Measurements from ENCODE around the gene ALKBH6.

ALKBH6 gene

DNA sequence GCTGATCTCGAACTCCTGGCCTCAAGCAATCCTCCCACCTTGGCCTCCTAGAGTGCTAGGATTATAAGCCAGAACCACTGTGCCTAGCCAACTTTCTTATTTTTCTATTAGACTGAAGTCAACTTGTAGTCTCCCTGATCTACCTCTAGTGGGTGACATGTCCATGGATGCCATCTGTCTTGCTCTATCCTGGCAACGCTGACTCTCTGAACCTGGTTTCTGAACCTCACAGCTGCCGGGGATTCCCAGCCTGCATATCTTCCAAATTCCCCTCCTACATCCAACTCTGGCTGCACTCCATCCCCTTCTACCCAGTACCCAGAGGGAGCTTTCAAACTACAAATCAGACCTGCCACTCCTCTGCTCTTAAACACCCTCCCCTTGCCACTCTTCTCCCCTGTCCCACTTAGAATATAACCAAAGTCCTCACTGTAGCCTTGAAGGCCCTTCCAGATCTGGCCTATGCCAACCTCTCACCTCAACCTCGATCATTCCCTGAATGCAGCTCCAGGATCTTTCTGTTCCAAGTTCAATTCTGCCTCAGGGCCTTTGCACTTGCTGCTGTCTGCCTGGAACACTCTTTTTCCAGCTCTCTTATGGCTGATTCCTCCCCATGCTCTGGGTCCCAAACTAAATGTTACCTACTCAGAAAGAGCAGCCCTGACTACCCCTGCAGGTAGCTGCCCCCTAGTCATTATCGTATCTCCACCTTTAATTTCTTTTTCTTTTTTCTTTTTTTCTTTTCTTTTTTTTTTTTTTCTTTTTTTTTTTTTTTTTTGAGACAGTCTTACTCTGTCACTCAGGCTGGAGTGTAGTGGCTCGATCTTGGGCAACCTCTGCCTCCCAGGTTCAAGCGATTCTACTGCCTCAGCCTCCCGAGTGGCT lies 16.5 kb upstream of the ALKBH6 start:
- DNase-seq (ENCODE audit: low spot score): no peak

DNA sequence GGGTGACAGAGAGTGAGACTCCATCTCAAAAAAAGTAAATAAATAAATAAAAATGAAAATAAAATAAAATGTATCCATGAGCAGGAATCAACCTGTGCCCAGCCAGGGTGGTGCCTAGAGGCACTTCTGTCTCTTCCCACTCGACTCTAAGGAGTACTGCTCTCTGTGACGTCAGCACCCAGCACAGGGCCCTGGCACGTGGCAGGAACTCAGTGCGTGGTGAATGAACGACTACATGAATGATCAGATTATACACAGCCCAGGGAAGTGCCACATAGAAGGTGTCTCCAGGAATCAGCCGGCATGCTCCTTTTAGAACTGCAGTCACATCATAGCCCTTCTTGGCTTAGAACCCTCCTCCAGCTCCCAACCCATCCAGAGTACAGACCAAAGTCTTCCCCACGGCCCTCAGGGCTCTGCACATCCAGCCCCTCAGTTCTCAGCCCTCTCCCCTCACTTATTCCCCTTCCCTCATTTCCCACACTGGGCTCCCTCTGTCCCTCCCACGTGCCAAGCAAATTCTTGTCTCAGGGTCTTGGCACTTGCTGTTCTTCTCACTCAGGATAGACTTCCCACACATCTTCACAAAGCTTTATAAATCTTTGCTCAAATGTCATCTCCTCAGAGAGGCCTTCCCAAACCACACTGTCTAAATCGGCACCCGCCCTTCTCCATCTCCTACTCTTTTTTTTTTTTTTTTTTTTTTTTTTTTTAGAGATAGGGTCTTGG lies 14.5 kb upstream of the ALKBH6 start:
- DNase-seq (ENCODE audit: low spot score): peak; percentile 79

DNA sequence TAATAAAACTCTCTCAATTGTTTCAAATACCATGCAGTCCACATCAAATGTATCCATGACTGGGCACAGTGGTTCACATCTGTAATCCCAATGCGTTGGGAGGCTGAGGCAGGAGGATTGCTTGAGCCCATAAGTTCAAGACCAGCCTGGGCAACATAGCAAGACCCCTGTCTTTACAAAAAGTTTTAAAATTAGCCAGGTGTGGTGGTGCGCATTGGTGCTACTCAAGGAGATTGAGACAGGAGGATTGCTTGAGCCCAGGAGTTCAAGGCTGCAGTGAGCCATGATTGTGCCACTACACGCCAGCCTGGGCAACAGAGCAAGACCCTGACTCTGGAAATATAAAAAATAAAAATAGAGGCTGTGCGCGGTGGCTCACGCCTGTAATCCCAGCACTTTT lies 13.7 kb upstream of the ALKBH6 start:
- DNase-seq (ENCODE audit: low spot score): no peak

DNA sequence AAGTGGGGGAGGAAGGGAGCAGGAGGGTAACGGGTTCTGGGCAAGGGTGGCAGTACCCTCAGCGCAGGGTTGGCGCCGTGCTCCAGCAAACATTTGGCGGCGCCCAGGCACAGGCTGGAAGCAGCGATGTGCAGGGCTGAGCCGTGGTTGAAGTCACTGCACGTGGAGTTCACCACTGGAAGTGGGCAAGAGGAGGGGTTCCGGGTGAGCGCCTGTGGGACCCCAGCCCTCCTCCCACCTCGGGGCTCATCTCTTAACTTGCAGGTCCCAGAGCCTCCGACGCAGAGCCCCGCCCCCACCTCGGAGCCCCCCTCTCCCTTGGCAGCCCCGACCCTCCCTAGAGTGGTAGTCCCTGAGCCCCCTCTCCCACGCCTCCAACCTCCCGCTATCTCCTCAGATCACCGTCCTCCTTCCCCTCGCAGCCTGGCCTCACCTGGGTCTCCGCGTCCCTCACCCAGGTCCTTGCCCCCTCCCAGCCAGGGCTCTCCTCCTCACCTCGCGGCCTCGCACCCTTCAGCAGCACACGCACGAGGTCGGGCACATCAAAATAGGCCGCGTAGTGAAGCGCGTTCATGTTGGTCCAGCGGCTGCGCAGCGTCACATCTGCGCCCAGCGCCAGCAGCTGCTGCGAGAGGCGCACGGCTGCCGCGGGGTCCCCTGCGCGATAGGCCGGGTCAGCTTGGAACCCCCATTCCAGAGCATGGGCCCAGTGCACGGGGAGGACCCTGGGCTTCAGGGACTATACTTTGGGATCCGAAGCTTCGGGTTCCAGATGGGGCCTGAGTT lies 12.3 kb upstream of the ALKBH6 start:
- DNase-seq (ENCODE audit: low spot score): no peak

DNA sequence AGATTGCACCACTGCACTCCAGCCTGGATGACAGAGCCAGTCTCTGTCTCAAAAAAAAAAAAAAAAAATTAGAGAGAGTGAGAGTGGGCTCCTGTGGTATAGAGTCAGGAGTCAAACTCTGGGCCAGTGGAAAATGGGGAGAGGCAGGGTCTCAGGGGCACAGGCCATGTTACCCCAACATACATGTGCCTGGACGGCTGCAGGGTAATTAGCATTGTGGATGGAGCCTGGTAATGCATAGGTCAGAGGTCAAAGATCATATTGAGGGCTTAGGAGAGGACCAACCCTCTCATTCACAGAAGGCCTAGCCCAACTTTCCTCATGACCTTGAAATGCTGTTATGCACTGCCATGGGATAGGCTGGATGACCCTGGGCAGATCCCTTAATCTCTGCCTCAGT lies 11.5 kb upstream of the ALKBH6 start:
- no peak for DNase-seq (ENCODE audit: low spot score)

DNA sequence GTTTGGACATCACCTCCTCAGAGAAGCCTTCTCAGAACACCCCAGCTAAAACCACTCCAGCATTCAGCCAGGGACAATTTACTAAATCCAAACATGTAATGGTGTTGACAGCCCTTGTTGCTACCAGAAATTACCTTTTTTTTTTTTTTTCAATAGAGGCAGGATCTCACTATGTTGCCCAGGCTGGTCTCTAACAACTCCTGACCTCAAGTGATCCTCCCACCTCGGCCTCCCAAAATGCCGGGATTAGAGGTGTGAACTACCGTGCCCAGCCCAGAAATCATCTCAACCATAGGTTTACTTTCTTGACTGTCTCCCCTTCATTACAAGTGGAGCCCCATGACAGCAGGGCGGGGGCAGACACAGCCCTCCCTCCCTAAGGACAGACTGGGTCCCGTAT lies 9.4 kb upstream of the ALKBH6 start:
- no peak for DNase-seq (ENCODE audit: low spot score)

DNA sequence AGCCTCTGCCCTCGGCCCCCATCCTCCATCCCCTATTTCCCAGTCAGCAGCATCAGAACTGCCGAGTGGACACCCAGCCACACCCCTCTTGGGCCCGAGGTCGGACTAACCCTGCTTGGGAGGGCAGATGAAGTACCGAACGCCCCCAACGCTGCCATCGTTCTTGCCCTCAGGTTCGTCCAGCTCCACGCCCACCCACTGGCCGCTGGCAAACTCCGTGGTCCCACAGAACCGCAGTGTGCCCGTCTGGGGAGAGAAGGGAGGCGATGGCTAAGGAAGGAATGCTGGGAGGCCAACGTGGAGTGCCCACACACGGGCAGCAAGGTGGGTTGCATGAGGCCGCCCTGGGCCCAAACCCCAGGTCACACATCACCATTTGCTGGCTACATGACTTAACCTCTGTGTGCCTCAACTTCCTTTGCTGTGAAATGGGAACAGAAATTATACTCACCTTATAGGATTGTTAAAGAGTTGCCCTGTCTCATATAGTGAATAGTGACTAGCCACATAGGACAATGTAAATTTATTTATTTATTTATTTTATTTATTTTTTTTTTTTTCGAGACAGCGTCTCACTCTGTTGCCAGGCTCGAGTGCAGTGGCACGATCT lies 5.2 kb upstream of the ALKBH6 start:
- DNase-seq (ENCODE audit: low spot score): no peak

DNA sequence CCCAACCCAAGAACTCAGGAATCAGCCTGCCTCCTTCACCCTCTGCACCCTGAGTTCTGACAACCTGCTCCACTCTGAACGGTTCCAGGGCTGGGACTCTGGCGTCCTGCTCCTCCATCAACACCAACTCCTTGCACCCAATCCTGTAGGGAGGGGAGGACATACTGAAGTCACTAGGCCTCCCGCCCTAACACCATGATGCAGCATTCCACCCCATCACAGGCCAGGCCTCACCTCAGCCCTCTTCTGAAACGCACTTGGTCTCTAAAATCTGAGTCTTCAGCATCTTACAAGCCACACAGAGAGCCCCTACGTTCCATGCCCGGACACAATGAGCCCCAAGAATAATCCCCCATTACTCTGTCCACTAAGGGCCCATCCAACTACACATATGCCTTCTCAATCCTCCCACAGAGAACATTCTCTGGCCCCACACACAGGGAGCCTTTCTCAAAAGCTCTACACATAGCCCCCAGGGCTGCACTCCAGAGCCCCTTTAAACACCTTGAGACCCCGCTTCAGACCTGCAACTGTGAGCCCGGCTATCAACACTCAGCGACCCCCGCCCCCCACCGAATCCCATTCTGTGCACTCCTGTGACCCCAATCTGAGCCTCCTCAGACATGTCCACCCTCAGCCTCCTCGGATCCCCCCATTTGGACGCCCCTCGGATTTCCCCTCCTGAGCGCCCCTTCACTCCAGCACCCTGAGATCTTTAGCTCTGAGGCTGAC lies 567 bp downstream of the ALKBH6 start:
- no peak for DNase-seq (ENCODE audit: low spot score)

DNA sequence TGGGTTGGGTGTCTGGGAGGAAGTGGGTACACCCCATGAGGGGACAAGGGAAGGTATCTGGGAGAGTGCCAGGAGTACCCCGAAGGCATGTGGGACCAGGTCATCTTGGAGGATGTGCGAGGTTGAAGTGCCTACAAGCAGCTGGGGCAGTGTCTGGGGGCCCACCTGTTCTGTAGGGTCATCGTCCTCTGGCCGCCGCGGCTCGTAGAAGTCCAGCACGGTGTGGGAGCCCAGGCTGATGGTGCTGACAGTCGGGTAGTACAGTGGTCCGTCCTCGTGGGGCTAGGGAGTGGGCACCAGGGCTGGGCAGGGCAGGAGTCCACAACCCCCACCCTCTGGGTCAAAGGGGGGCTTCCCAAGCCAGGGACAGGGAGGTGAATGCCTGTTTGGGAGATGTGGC lies 3.6 kb downstream of the ALKBH6 start:
- DNase-seq (ENCODE audit: low spot score): no peak

DNA sequence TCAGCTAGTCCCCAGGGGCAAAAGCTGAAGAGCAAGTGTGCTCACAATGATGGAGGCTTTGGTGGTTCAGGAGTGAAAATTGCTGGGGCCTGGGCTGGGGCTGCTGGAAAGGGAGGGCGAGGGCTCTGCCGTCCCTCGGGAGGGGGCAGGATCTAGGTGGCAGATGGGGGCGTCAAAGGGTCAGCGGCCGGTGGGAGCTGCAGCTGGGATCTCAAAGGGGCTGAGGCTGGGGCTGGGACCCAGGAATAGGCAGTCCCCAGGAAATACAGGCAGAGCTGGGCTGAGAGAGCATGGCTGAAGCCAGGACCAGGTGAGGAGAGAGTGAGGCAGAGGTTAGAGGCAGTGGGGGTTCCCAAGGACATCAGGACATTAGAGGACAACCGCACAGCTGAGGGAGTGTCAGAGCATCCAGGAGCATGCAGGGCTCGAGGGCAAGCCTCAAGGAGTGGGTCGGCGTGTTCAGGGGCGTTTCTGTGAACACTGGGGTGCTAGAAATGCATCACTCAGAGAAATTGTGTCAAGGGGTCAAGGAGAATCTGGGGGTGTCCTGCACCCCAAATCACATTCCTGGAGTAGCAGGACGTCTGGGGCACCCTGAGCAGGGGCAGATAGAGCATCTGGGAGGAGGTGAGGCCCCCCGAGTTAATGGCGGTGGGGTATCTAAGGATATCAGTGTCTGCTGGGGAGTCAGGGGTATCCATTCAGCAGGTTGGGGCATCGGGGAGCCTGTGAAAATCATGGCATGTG lies 4.2 kb downstream of the ALKBH6 start:
- no peak for DNase-seq (ENCODE audit: low spot score)

DNA sequence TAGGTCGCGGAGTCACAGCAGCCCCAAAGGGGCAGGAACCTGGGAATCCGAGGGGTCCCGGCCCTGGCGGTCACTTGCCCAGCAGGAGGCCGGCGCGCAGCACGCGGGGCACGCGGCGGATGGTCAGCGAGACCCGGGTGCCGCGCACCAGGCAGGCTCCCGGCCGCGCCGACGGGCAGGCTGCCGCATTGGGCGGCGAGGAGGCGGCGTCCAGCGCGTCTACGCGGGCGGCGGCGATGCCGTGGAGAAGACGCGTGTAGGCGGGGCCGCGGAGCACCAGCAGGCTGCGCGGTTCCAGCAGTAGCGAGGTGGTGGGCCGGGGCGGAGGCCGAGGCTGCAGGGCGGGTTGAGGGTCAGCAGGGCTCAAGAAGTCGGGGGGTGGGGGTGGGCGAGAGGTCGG lies 4.8 kb downstream of the ALKBH6 start:
- no peak for DNase-seq (ENCODE audit: low spot score)

DNA sequence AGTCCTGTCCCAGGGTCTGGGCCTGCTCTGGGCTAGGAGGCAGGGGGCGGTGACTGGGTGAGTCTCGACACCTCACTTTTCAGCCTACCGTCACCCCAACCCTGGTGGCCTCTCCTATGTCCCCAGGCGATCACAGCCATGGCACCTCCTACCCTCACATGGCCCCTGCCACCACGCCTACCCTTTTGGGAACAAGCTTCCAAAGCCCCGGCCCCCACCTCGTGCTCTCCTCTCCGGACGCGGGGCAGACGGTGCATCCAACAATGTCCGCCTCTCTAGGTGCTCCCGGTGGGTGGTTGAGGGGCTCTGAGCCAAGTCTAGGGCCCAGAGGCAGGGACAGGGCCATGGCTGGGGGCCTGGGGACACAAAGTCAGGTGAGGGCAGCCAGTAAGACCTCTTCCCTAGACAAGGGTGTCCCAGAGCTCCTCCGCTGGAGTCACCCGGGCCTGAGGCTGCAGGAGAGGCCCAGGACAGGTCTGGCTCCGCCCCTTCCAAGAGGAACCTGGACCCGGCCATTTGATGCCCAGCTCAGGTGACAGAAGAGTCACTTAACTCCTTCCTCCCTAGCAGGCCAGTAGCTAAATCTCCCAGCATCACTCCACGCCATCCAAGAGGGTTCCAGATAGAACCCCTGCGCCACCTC lies 5.6 kb downstream of the ALKBH6 start, which contains the start of gene SYNE4:
Gene SYNE4 (minus strand): TSS at position 478 of the 643 bp plus-strand sequence. CDS start 132 bp downstream, at position 346.
- DNase-seq (ENCODE audit: low spot score): no peak

DNA sequence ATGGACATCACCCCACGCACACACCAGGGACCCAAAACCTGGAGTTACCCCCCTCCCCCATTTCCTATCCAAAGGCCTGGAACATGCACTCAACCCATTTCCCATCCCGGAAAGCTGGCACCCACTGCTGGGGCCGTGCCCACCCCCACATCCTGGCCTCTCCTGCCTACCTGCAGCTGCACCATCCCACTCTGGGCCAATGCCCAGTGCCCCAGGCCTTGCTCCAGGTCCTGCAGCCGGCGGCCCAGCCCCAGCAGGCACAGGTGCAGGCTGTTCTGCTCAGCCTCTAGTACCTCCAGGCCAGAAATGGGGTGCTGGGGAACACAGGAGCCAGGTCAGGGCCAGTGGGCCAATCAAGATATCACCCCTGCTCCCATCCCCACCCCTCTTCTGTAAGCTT lies 7.1 kb downstream of the ALKBH6 start:
- DNase-seq (ENCODE audit: low spot score): no peak

DNA sequence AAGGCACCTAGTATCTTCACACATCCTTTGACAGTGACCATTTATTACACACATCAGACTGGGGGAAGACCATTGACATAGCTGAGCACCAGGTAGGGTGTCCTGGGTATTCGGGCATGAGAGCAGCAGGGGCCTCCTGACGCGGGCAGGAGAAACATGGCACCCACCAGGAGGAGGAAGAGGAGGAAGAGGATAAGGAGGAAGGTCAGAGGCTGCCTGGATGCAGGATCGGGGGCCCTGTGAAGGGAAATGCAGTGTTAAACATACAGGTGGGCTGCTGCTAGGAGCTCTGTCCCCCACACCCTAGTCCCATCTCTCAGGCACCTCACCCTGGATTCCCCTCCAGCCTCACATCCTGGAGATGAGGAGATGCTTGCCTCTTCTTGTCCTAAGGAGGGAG lies 10.7 kb downstream of the ALKBH6 start:
- DNase-seq (ENCODE audit: low spot score): no peak

DNA sequence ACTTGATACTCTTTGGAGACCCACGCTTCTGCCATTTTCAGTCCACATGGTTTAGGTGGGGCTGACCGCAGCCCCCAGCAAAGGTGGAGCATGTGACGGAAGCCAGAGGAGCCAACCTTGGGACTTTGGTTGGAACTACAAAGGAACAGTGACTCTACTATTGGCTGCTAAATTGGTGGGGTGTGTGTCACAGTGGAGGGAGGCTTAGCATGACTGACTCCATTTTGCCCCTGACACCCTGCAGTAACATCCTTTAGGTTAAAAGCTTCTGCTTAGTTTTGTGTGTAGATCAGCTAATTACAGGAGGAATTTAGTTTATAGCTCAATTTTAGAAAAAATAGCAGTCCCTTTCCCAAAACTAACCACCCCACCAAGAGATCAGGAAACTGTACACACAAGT lies 12.4 kb downstream of the ALKBH6 start:
- DNase-seq (ENCODE audit: low spot score): no peak

DNA sequence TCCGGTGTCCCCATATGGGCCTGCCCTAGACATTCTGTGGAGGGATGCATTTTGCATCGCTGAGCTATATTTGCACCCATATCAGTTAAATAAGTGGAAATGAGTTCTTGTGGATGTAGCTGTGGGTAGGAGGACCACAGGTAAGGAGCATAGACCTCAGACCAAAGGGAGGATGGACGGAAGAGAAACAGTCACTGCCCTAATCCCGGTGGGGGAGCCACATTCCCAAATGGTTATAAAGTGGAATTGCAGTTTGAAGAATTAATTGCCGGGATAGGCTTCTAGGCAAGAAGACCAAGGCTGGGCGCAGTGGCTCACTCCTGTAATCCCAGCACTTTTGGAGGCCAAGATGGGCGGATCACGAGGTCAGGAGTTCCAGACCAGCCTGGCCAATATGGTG lies 17.2 kb downstream of the ALKBH6 start:
- no peak for DNase-seq (ENCODE audit: low spot score)

DNA sequence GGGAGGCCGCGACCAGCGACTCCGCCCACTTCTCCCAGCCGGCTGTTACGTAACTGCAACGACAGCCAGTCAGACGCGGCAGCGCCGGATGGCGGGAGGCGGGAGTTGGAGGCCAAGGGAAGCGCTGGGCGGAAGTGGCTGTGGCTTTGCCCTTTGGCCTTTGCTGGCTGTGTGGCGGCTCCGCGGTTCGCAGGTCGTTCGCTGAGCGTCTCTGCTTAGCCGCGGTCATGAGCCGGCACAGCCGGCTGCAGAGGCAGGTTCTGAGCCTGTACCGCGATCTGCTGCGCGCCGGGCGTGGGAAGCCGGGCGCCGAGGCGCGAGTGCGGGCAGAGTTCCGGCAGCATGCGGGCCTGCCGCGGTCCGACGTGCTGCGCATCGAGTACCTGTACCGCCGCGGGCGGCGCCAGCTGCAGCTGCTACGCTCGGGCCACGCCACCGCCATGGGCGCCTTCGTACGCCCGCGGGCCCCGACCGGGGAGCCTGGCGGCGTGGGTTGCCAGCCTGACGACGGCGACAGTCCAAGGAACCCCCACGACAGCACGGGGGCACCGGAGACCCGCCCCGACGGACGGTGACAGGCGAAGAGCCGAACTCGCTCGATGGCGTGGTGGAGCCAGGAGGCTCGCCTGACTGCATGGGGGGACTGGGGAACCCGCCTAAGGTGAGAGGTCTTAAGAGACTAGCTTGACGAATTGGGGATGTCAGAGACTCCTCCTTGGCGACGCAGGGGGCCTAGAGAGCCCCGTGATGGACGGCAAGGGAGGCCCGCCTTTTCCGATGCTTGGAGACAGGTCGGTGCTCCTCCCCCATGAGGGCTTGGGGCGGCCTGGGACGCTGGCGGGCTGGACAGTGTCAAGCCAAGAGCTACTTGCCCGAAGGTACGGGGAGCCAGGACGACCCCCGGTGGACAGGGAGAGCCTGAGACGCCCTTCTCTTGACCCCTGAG lies 18.7 kb downstream of the ALKBH6 start, which contains the start of gene SDHAF1:
Gene SDHAF1 (plus strand): TSS at position 141 of the 946 bp plus-strand sequence. CDS start 87 bp downstream, at position 228.
- peak; percentile 96 for DNase-seq (ENCODE audit: low spot score)

DNA sequence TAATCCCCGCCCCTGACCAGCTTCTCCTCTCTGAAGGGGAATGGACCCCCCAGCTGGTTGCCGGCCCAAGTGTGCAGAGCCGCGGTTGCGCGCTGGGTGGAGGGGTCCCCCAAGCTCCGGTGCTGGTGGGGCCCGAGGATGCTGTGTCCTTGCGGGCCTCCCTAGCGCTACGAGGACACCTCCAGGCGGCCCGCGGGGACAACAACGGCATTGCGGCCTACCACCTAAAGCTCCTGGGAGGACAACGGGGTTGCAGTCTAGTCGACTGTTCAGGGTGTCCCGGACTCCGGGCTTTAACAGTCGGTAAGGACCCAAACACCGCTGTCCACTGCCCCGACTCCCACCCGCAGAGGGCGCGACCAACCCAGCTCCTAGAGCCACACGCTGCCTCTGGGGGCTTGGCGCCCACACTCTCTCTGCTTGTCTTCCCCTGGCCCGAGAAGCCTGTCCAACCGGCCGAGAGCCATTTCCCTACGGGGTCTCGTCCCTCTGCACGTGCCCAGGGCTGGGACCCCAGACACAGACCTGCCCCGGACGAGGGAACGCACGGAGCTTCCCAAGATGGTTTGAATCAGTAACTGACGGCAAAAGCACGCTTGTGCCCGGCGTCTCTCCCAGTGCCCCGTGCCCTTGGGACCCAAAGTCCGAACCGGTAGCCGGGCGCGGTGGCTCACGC lies 20.0 kb downstream of the ALKBH6 start:
- DNase-seq (ENCODE audit: low spot score): no peak

Data from putamen (tissue), 1 donor.